ENCODE data around the gene PDE6D.

- TF ChIP-seq POLR2AphosphoS5 (IDR thresholded peaks at IDR 0.05; ENCODE audit: low read depth, low read length), result no peak
- no peak for TF ChIP-seq POLR2A (IDR thresholded peaks at IDR 0.05; ENCODE audit: low read depth, low read length)
- TF ChIP-seq SPI1 (IDR thresholded peaks at IDR 0.05; ENCODE audit: low read depth, low read length), result no peak
- TF ChIP-seq TAF1 (IDR thresholded peaks at IDR 0.05; ENCODE audit: low read depth, low read length), result no peak
- TF ChIP-seq PAX5 (IDR thresholded peaks at IDR 0.05; ENCODE audit: insufficient read depth, low read length, severe bottlenecking), result no peak
- TF ChIP-seq POU2F2 (IDR thresholded peaks at IDR 0.05; ENCODE audit: low read depth, low read length), result no peak
These were observed 65.0 kb downstream of the PDE6D start for GRCh38 chr2:231715988-231716616.

Measured in GM12891 (cell line).